ENCODE data around the gene AKT3. TPM values are rescaled to one million over a fixed set of nuclear protein-coding genes. Genes with fewer than 3 reads are reported as not detected.

AKT3 gene
- polyA plus RNA-seq, 5 donors: 15.9 to 39.2 (median 33.1) TPM

DNA sequence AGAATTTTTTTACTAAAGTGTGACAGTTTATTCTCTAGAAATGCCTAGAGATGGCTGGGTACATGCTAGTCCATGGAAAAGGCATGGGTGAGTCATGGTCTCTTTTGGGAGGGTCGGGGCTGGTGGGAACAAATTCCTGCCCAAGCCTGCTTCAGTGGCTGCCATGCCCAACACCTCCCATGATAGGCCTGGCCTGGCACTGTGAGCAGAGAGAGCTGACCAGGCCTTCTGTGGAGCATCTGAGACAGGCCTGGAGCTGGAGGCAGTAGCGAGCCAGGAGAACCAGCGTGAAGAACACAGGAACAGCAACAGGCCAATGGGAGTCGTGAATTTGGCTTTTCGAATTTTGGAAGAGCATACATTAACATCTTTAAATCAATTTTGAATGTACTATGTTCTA is 385.0 kb downstream of the AKT3 start:
- DNase-seq: no peak

DNA sequence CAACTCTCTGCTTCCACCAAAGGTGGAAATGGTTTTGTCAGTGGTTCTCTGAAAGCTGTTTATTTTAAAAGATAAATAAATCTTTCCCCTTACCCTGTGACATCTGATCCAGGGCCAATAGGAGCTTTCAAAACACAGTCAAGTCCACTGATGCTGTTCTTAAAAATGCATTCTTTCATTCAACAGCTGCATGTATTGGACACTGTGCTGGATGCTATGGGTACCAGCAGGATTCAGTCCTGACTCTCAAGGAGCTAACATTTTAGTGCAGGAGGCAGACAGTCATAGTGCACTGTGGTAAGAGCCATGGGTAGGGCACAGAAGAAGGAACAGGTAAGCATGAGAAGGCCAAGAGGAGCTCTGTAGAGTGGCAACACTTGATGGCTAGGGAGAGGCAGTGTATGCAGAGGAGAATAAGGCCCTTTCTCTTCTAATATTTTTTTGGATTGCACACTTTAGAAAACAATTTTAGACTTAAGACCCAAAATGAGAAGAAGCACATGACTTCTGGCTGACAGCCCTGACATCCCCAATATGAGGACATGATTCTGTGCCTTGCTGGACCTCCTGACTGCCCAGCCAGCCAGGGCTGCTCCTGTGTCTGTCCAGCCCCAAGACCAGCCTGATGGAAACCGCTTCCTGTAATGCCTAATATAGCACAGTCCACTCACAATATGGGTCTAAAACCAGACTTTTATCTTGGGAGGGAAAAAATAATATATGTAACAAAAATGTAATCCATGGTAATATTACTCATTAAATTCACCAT is 386.9 kb downstream of the AKT3 start:
- no peak for DNase-seq

DNA sequence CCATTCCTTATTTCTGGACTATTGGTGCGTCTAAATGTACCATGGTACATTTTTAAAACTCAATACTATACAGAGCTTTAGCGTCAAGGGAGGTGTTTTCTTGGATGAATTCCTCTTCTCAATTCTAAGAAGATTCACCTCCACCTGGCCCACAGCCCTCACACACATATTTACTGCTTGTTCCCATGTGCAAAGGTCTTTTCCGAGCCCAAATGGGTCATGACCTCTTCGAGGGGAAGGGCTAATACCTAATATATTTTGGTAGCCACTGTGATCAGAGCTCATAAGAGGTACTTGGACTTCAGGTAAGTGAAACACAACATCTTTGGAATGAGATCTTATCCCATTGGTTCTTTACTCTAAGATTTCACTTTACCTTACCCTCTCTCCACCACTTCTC is 388.3 kb downstream of the AKT3 start:
- no peak for DNase-seq

DNA sequence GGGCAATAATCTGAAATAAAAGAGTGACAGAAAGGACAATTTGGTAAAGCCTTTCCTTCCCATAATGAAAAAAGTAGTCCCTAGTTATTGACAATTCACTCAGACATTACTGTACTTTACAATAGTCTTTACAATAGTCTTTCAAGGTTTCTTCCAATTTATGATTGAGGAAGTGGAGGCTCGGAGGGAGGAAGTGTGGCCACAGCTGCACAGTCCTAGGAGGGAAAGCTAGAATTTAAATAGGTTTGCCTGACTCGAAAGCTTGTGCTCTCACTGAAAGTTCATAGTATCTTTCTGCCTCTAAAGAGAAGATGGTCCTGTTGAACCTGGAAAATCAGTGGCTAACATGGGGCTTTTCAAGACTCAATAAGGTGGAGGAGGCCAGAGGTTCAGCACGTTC is 391.0 kb downstream of the AKT3 start:
- no peak for DNase-seq

DNA sequence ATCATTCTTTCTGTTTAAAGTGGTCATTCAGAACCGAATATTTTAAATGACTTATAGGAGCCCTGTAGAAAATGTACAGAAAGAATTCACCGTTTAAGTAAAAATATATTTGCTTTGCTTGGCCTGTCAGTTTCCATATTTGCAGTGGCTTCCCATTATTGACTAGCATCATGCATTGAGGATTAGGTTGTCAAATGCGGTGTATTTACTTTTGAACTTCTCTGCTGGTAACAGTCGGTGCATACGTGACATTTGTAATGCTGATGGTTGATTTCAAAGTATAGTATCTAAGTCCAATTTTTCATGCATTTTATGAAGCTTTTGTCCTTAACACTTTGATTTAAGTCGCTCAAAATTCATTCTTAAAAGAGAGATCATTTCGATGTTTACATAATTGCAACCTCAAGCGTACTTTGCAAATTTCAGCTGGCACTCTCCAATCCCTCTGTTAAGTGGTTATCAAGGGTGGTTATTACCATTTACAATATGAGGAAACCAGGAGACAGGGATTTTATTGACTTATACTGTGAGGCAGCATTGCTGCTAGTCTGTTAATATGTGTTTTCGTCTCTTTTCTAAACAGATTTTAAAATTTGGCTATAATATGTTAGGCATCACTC is 392.6 kb downstream of the AKT3 start:
- DNase-seq: no peak

DNA sequence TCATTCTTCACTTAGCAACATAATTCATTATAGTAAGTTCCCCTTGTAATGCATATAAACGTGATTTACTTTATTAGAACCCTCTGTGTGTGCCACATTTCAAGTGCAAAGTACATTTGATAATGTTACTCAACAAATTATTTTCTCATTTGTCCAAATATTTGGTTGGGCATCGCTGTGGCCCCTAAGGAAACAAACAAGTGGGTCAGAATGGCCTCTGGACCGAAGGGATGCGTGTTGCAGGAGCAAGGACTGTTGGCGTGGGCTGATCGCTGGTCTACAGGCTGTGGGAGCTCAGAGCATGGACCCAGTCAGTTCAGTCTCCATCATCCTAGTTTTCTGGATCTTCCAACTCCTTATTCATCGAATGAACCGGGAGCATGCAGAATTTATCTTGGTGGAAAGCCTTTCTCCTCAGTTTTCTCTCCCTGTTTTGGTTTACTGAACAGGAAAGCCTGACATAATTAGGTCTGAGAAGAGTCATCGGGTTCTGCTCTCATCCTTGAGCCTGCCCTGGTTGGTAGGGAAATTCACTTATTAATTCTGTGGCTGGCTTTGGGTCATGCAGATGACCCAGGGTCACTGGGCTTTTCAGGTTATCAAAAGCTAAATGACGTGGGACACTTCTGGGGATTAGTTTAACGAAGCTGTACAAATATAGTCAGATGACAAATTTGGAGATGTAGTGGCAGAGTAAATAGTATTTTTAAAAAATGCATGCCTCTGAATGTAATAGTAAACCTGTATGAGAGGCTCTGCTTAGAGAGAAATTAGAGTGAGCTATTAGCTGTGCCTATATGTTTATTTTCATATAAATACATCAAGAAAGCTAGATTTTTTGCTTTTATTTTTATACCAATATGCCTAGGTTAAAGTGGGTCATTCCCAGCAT is 394.0 kb downstream of the AKT3 start:
- DNase-seq: no peak

DNA sequence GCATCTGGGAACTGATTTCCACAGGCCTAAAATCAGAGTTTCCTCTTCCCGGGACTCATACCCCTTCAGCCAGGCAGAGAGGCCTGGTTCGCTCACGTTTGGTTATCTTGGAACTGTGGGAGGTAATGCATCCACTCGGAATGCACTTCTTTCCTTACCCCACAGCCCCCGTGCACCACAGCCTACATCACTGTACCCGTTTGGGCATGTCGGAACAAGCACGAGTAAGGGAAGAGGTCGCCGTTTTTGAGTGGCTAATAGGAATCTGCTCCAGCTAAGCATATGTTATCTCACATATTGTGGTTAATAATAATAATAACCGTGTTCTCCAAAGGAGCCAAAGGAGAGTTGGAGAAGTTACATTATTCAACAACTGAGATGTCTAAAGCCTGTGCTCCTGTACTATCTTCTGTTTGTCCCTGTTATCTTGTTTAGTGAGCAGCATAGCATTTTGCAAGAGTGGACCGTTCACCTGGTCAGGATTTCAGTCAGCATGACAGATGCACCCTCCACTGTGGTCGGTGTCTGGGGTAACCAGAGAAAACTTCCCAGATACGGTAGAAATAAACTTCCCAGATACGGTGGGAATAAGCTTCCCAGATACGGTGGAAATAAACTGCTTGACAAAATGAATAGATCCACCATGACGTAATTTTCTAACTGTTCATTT is 395.6 kb downstream of the AKT3 start:
- no peak for DNase-seq

DNA sequence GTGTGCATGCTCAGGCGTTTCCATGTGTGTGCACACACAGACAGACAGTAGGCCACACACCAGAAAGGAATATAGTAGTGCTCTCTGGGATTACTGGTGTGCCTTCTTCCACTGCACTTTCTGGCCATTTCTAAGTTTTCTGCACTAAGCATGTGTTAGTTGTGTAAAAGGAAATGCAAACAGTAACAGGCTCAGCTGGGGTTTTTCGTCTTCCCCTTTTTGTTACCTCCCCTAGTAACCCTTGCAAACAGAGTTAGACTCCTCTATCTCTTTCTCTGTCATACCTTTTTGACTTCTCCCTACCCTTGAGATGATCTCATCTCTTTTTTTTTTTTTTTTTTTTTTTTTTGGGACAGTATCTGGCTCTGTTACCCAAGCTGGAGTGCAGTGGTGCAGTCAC is 398.0 kb downstream of the AKT3 start:
- no peak for DNase-seq

DNA sequence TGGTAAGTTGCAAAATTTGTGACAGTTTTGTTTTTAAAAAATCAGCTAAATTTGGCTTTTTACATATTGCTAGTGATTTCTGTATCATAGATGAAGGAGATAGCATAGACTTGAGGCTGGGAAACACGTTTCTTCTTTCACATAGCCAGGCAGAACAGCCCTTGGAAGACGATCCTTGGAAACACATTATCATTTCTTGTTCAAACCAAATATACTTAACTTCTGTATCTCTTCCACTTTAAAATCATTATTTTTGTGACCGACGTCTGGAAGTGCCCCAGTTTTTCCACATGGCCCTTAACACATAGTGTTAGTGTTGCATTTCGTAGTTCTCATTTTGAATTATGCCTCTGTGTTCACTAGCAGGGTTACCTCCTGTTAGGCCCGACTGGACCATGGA is 400.7 kb downstream of the AKT3 start:
- DNase-seq: no peak

DNA sequence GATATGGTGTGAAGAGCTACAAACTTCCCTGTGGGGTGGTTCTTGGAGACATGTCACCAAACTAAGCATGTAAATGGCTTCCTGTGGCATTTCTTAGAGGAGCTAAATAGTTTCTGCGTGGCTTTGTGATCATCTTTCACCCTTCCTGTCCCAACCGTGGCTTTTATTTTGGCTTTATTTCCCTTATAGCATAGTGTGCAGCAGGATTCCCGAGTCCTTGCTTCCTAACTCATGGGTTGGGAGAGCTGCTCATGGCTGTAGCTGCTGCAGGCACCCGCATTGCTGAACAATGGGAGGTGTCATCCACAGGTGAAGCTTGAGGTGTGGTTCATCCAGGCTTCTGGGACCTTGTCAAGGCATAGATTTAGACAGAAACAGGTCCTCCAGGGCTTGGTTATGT is 402.2 kb downstream of the AKT3 start:
- no peak for DNase-seq

DNA sequence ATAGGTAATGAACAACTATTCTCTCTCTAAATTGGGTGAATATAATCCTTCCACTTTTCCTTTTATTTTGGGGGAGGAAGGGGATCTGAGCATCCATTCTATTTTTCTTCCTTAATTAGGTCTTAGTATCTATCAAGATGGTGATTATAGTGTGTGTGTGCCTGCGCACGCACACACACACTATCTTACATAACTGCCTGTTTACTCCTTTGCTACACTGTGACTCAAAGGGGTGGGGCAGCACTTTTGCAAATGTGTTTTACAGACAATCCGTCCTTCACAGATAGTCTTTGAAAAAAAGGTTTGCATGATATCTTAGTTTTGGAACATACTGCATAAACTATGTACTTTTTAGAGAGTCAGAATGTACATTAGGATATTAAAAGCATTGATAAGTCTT is 402.7 kb downstream of the AKT3 start:
- DNase-seq: no peak

DNA sequence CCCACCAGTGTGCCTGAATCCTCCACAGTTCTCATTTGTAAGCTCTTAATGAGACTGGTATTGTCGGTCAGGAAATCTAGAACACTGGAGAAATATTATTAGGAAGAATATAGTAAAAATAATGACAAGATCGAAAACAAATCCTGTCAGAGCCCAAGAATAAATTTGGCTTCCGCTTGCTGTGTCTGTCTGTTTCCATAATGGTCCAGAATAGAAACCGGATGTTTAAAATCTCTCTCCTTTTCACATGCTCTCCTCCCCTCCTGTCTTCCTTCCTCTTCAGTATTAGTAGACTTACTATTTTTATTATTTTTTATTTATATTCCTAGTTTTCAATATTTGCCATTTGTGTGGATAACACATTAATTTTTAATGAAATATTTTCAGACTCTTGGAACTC is 406.5 kb downstream of the AKT3 start:
- no peak for DNase-seq

DNA sequence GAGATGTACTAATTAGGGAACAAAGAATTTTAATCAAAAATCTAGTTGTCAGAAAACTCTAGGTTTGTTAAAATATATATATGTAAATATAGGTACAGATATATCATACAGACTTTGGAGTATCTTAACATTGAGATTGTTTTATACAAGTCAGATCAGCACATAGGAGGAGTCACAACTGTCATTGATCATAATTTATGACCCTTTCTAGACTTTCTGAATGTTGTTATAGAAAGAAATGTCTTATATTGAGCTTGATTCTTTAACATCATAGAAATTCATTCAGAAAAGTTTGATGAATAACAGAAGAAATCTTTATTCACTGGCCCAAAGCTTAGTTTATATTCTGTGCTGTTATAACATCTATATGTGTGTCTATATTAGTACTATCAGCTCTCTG is 408.4 kb downstream of the AKT3 start:
- no peak for DNase-seq

DNA sequence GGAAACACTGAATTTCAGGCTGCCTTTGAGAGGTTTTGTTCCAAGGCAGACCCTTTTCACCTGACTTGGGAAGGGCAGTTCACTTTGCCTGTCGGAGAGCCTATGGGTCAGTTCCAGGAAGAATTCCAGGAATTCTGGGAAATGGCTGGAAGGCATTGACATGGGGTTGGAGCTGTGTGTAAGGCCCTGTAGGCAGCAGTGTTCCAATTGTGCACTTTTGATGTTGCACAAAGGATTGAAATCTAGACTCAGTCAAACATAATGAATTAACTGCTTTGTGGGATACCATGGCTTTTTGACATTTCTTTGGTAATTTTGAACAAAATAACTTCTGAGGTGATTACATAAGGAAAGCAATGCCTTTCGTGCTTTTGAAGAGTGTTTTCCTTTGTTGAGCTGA is 409.6 kb downstream of the AKT3 start:
- no peak for DNase-seq

DNA sequence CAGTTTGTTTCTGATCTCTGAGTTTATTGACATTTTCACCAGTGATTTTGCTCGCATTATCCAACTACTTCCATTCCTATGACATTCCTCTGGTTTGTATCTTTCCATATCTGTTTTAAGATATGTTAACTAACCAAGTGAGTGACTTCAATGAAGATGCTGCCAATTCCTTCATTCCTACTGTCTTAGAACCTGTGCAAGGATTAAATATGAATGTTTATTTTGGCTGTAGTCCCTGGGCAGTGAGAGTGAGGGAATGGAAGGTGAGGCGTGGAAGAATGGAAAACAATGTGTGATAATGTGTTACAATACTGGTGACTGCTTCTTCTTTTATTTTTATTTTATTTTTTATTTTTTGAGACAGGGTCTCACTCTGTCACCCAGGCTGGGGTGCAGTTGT is 411.2 kb downstream of the AKT3 start:
- no peak for DNase-seq

Other genes with a start within 250 kb of the AKT3 start
- gene ZBTB18, start 201.0 kb upstream of the AKT3 start, polyA plus RNA-seq (ENCODE audit: insufficient read depth in 1 of 5, insufficient read length in 5 of 5, low replicate concordance in 1 of 5): 10 to 100 TPM; 12.8 to 16.9 (median 15.6) TPM

Data from right lung (tissue), 5 donors.